Body of pancreas (tissue), 4 donors: ENCODE measurements around the gene ANKRD11.

Experiments
- POLR2A ChIP-seq, 3 donors: fragments of 450-650 bp; IDR thresholded peaks; one replicate each; pipeline ENCODE4 v1.6.1; 2016; ENCODE audit warnings: antibody characterized with exemption in 3 of 3, mild to moderate bottlenecking in 2 of 3
- TF ChIP-seq, protein P1 (sequence below), 7 experiments: fragments of 450-650 bp in 4 of 7; fragments of 200-600 bp in 3 of 7; sonication (generic) in 3 of 7; IDR thresholded peaks; one replicate each; pipeline ENCODE4 v1.5.1; 2016 to 2019; ENCODE audit warnings: antibody characterized with exemption in 7 of 7

DNA sequence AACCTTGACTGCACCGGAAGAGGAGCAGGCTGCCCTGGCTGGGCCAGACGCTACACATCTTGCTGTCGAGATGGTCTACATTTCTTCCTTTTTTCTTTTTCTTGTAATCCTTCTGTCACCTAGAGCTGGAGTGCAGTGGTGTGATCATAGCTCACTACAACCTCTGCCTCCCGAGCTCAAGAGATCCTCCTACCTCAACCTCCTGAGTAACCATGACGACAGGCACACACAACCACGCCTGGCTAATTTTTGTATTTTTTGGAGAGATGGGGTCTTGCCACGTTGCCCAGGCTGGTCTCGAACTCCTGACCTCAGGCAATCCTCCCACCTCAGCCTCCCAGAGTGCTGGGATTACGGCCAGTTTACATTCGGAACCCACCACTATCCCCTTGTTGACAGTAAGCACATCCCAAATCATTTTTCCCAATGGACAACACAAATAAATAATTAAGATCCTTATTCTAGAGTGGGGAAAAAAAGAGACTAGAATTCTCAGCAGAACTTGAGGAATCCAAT, 79.0 kb downstream of the ANKRD11 start:
- TF ChIP-seq, protein P1, sequence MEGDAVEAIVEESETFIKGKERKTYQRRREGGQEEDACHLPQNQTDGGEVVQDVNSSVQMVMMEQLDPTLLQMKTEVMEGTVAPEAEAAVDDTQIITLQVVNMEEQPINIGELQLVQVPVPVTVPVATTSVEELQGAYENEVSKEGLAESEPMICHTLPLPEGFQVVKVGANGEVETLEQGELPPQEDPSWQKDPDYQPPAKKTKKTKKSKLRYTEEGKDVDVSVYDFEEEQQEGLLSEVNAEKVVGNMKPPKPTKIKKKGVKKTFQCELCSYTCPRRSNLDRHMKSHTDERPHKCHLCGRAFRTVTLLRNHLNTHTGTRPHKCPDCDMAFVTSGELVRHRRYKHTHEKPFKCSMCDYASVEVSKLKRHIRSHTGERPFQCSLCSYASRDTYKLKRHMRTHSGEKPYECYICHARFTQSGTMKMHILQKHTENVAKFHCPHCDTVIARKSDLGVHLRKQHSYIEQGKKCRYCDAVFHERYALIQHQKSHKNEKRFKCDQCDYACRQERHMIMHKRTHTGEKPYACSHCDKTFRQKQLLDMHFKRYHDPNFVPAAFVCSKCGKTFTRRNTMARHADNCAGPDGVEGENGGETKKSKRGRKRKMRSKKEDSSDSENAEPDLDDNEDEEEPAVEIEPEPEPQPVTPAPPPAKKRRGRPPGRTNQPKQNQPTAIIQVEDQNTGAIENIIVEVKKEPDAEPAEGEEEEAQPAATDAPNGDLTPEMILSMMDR (IDR thresholded peaks at IDR 0.05), result no peak
- no peak for TF ChIP-seq POLR2A (IDR thresholded peaks at IDR 0.05)
